ENCODE measurements around the gene MLLT3. TPM values are rescaled to one million over a fixed set of nuclear protein-coding genes. Genes with fewer than 3 reads are reported as not detected.

MLLT3 gene
- polyA plus RNA-seq, 4 donors: 24.2 to 35.4 (median 30.9) TPM

GRCh38 chr9:20319641-20320337, 302.5 kb downstream of the MLLT3 start:
- DNase-seq (ENCODE audit: low read depth in 4 of 4, low spot score in 2 of 4): no peak

GRCh38 chr9:20319241-20319640, 303.1 kb downstream of the MLLT3 start:
- no peak for DNase-seq (ENCODE audit: low read depth in 4 of 4, low spot score in 2 of 4)

GRCh38 chr9:20317701-20318100, 304.6 kb downstream of the MLLT3 start:
- no peak for DNase-seq (ENCODE audit: low read depth in 4 of 4, low spot score in 2 of 4)

- no peak for DNase-seq (ENCODE audit: low read depth in 4 of 4, low spot score in 2 of 4)
These were observed 305.9 kb downstream of the MLLT3 start for GRCh38 chr9:20316372-20316771.

GRCh38 chr9:20315677-20316076, 306.6 kb downstream of the MLLT3 start:
- DNase-seq (ENCODE audit: low read depth in 4 of 4, low spot score in 2 of 4): no peak

GRCh38 chr9:20314981-20315380, 307.3 kb downstream of the MLLT3 start:
- DNase-seq (ENCODE audit: low read depth in 4 of 4, low spot score in 2 of 4): no peak

GRCh38 chr9:20313415-20313814, 308.9 kb downstream of the MLLT3 start:
- DNase-seq (ENCODE audit: low read depth in 4 of 4, low spot score in 2 of 4): no peak

- DNase-seq (ENCODE audit: low read depth in 4 of 4, low spot score in 2 of 4): no peak
These were observed 309.6 kb downstream of the MLLT3 start for GRCh38 chr9:20312732-20313131.

- DNase-seq (ENCODE audit: low read depth in 4 of 4, low spot score in 2 of 4): no peak
These were observed 312.3 kb downstream of the MLLT3 start for GRCh38 chr9:20310024-20310423.

- peak in 1 of 4 donors; percentile 37 for DNase-seq (ENCODE audit: low read depth in 4 of 4, low spot score in 2 of 4)
These were observed 313.2 kb downstream of the MLLT3 start for GRCh38 chr9:20309124-20309523.

GRCh38 chr9:20307621-20308020, 314.7 kb downstream of the MLLT3 start:
- DNase-seq (ENCODE audit: low read depth in 4 of 4, low spot score in 2 of 4): no peak

GRCh38 chr9:20305452-20305851, 316.8 kb downstream of the MLLT3 start:
- DNase-seq (ENCODE audit: low read depth in 4 of 4, low spot score in 2 of 4): no peak

- DNase-seq (ENCODE audit: low read depth in 4 of 4, low spot score in 2 of 4): no peak
These were observed 318.3 kb downstream of the MLLT3 start for GRCh38 chr9:20303996-20304395.

- DNase-seq (ENCODE audit: low read depth in 4 of 4, low spot score in 2 of 4): no peak
These were observed 319.2 kb downstream of the MLLT3 start for GRCh38 chr9:20303066-20303465.

- DNase-seq (ENCODE audit: low read depth in 4 of 4, low spot score in 2 of 4): no peak
These were observed 320.1 kb downstream of the MLLT3 start for GRCh38 chr9:20302197-20302596.

- DNase-seq (ENCODE audit: low read depth in 4 of 4, low spot score in 2 of 4): no peak
These were observed 321.7 kb downstream of the MLLT3 start for GRCh38 chr9:20300430-20301115.

GRCh38 chr9:20297646-20298084, 324.6 kb downstream of the MLLT3 start:
- no peak for DNase-seq (ENCODE audit: low read depth in 4 of 4, low spot score in 2 of 4)

GRCh38 chr9:20295555-20295954, 326.7 kb downstream of the MLLT3 start:
- no peak for DNase-seq (ENCODE audit: low read depth in 4 of 4, low spot score in 2 of 4)

- DNase-seq (ENCODE audit: low read depth in 4 of 4, low spot score in 2 of 4): no peak
These were observed 328.1 kb downstream of the MLLT3 start for GRCh38 chr9:20294046-20294750.

GRCh38 chr9:20292002-20292401, 330.3 kb downstream of the MLLT3 start:
- no peak for DNase-seq (ENCODE audit: low read depth in 4 of 4, low spot score in 2 of 4)
